Astrocyte (in vitro differentiated cells and primary cell): ENCODE results near the gene COL26A1. TPM values are rescaled to one million over a fixed set of nuclear protein-coding genes. Genes with fewer than 3 reads are reported as not detected.

Source experiments
- DNase-seq: peaks from one replicate; pipeline ENCODE4 v3.0.0-alpha.2; 2010; ENCODE audit warnings: low read depth
- FAIRE-seq: peaks from 2 replicates; lab custom pipeline; 2011; peaks lifted over from hg19 to GRCh38; lab: Jason Lieb, UNC
- H2AFZ ChIP-seq: 2 replicates; pipeline ENCODE4 v1.6.0; 2012; ENCODE audit warnings: low read depth, low read length, inconsistent platforms
- H3K27ac ChIP-seq: 2 replicates; pipeline ENCODE4 v1.5.1; 2011; ENCODE audit warnings: low read depth, low read length, inconsistent platforms
- H3K27me3 ChIP-seq: 2 replicates; pipeline ENCODE4 v1.6.0; 2011; ENCODE audit warnings: low read length, inconsistent platforms; ENCODE audit not compliant: insufficient read depth
- H3K36me3 ChIP-seq: 2 replicates; pipeline ENCODE4 v1.5.1; 2011; ENCODE audit warnings: low read length, inconsistent platforms; ENCODE audit not compliant: insufficient read depth
- H3K4me1 ChIP-seq: 2 replicates; pipeline ENCODE4 v1.5.1; 2011; ENCODE audit warnings: low read length, inconsistent platforms; ENCODE audit not compliant: insufficient read depth
- H3K4me2 ChIP-seq: 2 replicates; pipeline ENCODE4 v1.6.0; 2012; ENCODE audit warnings: low read length, inconsistent platforms
- H3K4me3 ChIP-seq: 2 replicates; pipeline ENCODE4 v1.5.1; 2011; ENCODE audit warnings: low read depth, mild to moderate bottlenecking, low read length, inconsistent platforms; ENCODE audit not compliant: insufficient read depth
- H3K79me2 ChIP-seq: 2 replicates; pipeline ENCODE4 v1.6.0; 2012; ENCODE audit warnings: mild to moderate bottlenecking, low read length, inconsistent platforms; ENCODE audit not compliant: insufficient read depth
- H3K9ac ChIP-seq: 2 replicates; pipeline ENCODE4 v1.6.0; 2012; ENCODE audit warnings: mild to moderate bottlenecking, low read length, inconsistent platforms
- H3K9me3 ChIP-seq: 2 replicates; pipeline ENCODE4 v1.5.1; 2012; ENCODE audit warnings: low read depth, mild to moderate bottlenecking, low read length, inconsistent platforms; ENCODE audit not compliant: insufficient read depth
- H4K20me1 ChIP-seq: 2 replicates; pipeline ENCODE4 v1.6.0; 2012; ENCODE audit warnings: low read length, inconsistent platforms; ENCODE audit not compliant: insufficient read depth
- H3K27ac Mint-ChIP-seq: one replicate; pipeline ENCODE4 v1.8.0; 2021; ENCODE audit warnings: mild to moderate bottlenecking, mixed read lengths; ENCODE audit not compliant: unreplicated experiment
- H3K27me3 Mint-ChIP-seq: one replicate; pipeline ENCODE4 v1.8.0; 2021; ENCODE audit warnings: low read depth, mixed read lengths; ENCODE audit not compliant: unreplicated experiment
- H3K36me3 Mint-ChIP-seq: one replicate; pipeline ENCODE4 v1.8.0; 2021; ENCODE audit warnings: low read depth, mixed read lengths; ENCODE audit not compliant: unreplicated experiment
- H3K4me1 Mint-ChIP-seq: one replicate; pipeline ENCODE4 v1.8.0; 2021; ENCODE audit warnings: low read depth, mixed read lengths; ENCODE audit not compliant: unreplicated experiment
- H3K4me3 Mint-ChIP-seq: one replicate; pipeline ENCODE4 v1.8.0; 2021; ENCODE audit warnings: mild to moderate bottlenecking, moderate library complexity, mixed read lengths; ENCODE audit not compliant: unreplicated experiment
- H3K9me3 Mint-ChIP-seq: one replicate; pipeline ENCODE4 v1.8.0; 2021; ENCODE audit warnings: mild to moderate bottlenecking, mixed read lengths; ENCODE audit not compliant: unreplicated experiment
- CTCF ChIP-seq: IDR thresholded peaks from 2 replicates; pipeline ENCODE4 v1.5.1; 2011; ENCODE audit warnings: low read depth, mild to moderate bottlenecking, inconsistent platforms, low read length, moderate library complexity; ENCODE audit not compliant: insufficient read depth
- EZH2 ChIP-seq: IDR thresholded peaks from 2 replicates; pipeline ENCODE4 v1.6.1; 2012; ENCODE audit warnings: mild to moderate bottlenecking, low read length, inconsistent platforms; ENCODE audit not compliant: insufficient read depth
- total RNA-seq: library from RNA; stranded (reverse); gene quantifications from 2 replicates; pipeline ENCODE4 v1.2.1, GENCODE V29; 2021

The COL26A1 gene
- total RNA-seq, 1 donor from 2014 or later, result 7.1 TPM

GRCh38 chr7:101333912-101334311 is 28.8 kb upstream of the COL26A1 start:
- no peaks in the 10 kb centered on the region for H3K4me1 ChIP-seq
- Mint-ChIP-seq H3K4me3 (no peak overlapping the region), H3K36me3 (peaks cover 2% of the 10 kb centered on the region), H3K4me1 (no peaks in the 10 kb centered on the region), H3K27me3 (peaks cover 8% of the 10 kb centered on the region), H3K27ac (no peak overlapping the region), H3K9me3 (no peaks in the 10 kb centered on the region)
- no peaks in the 10 kb centered on the region for H3K36me3 ChIP-seq
- no peaks in the 10 kb centered on the region for H3K79me2 ChIP-seq
- FAIRE-seq (no peak), DNase-seq (no peak)
- H3K9me3 ChIP-seq, result no peaks in the 10 kb centered on the region
- no peak overlapping the region for H3K4me3 ChIP-seq
- H3K27ac ChIP-seq, result no peak overlapping the region
- TF ChIP-seq CTCF, result no peak
- no peak for TF ChIP-seq EZH2
- H3K9ac ChIP-seq, result no peak overlapping the region
- no peak overlapping the region for H3K4me2 ChIP-seq
- H4K20me1 ChIP-seq, result no peaks in the 10 kb centered on the region
- no peak overlapping the region for H2AFZ ChIP-seq
- H3K27me3 ChIP-seq, result no peaks in the 10 kb centered on the region

GRCh38 chr7:101340379-101340778 is 22.3 kb upstream of the COL26A1 start:
- TF ChIP-seq EZH2, result no peak
- no peak for TF ChIP-seq CTCF
- Mint-ChIP-seq H3K4me1 (no peaks in the 10 kb centered on the region), H3K9me3 (no peaks in the 10 kb centered on the region), H3K36me3 (no peaks in the 10 kb centered on the region), H3K4me3 (no peak overlapping the region), H3K27ac (no peak overlapping the region), H3K27me3 (peaks cover 20% of the 10 kb centered on the region)
- no peak for DNase-seq
- no peaks in the 10 kb centered on the region for H4K20me1 ChIP-seq
- no peaks in the 10 kb centered on the region for H3K79me2 ChIP-seq
- no peaks in the 10 kb centered on the region for H3K36me3 ChIP-seq
- H3K9me3 ChIP-seq, result no peaks in the 10 kb centered on the region
- no peak overlapping the region for H3K4me2 ChIP-seq
- H3K9ac ChIP-seq, result no peak overlapping the region
- no peaks in the 10 kb centered on the region for H3K27me3 ChIP-seq
- H2AFZ ChIP-seq, result no peak overlapping the region
- no peak overlapping the region for H3K4me3 ChIP-seq
- no peak for FAIRE-seq
- H3K27ac ChIP-seq, result no peak overlapping the region
- H3K4me1 ChIP-seq, result no peaks in the 10 kb centered on the region

GRCh38 chr7:101342892-101343291 is 19.8 kb upstream of the COL26A1 start:
- H3K79me2 ChIP-seq, result no peaks in the 10 kb centered on the region
- H3K4me3 Mint-ChIP-seq, result no peak overlapping the region
- DNase-seq (no peak), FAIRE-seq (no peak)
- no peak overlapping the region for H3K4me3 ChIP-seq
- H3K4me1 ChIP-seq, result no peaks in the 10 kb centered on the region
- H3K36me3 ChIP-seq, result no peaks in the 10 kb centered on the region
- H3K36me3 Mint-ChIP-seq, result no peaks in the 10 kb centered on the region
- H3K9me3 Mint-ChIP-seq, result no peaks in the 10 kb centered on the region
- H3K27me3 Mint-ChIP-seq, result peaks cover 25% of the 10 kb centered on the region
- H2AFZ ChIP-seq, result no peak overlapping the region
- no peak overlapping the region for H3K27ac ChIP-seq
- H3K27me3 ChIP-seq, result no peaks in the 10 kb centered on the region
- no peak overlapping the region for H3K9ac ChIP-seq
- H4K20me1 ChIP-seq, result no peaks in the 10 kb centered on the region
- no peaks in the 10 kb centered on the region for H3K4me1 Mint-ChIP-seq
- H3K27ac Mint-ChIP-seq, result no peak overlapping the region
- TF ChIP-seq CTCF (no peak), EZH2 (no peak)
- H3K9me3 ChIP-seq, result no peaks in the 10 kb centered on the region
- H3K4me2 ChIP-seq, result no peak overlapping the region
